ENCODE measurements around the gene C13orf46.

The C13orf46 gene

DNA sequence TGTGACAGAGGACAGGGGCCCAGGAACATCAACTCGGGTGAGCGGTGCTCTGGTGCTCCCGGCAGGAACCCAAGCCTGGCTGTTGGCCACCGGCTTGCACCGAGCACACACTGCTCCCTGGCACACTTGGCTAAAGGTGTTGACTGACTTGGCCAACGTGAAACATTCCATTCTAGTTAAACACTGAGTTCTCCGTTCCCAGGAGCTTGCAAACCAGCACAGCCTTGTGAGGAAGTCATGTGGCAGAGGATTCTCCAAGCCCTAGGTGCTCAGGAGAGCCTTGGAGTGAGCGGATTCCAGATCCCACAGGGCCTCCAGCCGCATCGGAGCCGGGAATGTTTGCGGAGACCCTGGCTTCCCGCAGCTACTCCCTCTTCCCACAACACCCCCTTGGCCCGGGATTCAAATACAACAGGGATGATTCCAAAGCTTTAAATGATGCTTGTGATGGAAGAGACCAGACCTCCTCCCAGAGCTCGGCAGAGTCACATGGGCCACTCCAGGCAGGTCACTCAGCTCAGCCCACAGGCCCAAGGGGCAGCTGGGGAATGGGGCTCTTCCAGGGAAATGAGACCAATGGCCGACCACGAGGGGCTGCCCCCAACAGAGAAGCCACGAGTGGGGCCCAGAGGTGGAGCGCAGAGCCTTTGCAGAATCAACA lies 2.9 kb downstream of the C13orf46 start:
- DNase-seq (ENCODE audit: low read depth): no peak

DNA sequence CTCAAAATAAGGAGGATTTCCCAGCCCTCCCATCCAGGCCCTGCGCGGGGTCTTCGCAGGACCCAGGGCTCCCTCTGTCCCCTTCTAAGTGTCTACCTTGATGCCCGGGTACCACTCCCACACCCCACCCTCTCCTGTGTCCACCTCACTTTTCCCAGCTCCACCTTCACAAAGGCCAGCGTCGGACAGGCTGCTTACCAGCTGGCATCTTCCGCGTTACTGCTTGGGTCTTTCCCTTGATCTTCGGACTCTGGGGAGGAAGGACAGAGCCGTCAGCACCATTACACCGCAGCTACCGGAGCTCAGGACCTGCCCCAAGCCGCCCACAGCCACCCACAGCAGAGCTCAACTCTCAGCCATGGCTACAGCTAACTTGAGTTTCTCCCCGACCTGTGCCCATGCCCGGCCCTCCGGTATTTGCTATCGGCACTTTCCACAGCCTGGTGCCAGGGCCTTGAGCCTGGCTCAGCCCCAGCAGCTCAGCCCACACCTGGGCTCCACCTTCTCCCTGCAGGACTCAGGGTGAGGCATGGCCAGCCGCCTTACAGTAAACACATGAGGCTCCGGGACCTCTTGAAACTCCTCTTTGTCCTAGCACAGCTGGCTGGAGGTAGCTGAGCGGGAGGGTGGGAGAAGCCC lies 3.8 kb downstream of the C13orf46 start:
- DNase-seq (ENCODE audit: low read depth): no peak

DNA sequence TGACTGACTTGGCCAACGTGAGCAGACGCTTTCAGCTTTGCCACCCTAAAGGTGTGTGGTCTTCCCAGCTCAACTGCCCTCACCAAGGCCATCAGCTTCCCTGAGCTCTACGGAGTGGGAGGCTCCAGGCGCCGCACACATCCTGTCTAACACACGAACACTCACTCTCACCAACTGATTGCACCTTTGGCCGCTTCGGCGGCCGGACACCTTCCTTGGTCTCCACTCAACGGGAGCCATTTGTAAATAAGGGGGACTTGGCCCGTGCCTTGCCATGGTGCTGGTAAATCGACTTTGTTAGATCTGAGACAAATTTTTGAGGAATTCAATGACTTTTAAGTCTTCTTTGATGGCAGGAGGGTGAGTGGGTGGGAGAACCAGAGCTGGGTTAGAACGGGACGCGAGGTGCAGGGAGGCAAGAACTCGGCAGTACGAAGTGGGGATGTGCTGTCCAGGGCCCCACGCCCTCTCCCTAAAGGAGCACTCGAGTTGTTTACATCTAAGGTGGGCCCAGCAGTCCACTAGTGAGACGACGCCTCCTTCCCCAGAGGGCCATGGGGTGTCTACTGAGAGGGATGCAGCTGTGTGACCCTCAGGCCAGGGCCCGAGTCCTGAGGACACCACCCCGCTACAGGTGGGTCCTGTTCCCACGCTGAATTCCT lies 4.4 kb downstream of the C13orf46 start:
- no peak for DNase-seq (ENCODE audit: low read depth)

DNA sequence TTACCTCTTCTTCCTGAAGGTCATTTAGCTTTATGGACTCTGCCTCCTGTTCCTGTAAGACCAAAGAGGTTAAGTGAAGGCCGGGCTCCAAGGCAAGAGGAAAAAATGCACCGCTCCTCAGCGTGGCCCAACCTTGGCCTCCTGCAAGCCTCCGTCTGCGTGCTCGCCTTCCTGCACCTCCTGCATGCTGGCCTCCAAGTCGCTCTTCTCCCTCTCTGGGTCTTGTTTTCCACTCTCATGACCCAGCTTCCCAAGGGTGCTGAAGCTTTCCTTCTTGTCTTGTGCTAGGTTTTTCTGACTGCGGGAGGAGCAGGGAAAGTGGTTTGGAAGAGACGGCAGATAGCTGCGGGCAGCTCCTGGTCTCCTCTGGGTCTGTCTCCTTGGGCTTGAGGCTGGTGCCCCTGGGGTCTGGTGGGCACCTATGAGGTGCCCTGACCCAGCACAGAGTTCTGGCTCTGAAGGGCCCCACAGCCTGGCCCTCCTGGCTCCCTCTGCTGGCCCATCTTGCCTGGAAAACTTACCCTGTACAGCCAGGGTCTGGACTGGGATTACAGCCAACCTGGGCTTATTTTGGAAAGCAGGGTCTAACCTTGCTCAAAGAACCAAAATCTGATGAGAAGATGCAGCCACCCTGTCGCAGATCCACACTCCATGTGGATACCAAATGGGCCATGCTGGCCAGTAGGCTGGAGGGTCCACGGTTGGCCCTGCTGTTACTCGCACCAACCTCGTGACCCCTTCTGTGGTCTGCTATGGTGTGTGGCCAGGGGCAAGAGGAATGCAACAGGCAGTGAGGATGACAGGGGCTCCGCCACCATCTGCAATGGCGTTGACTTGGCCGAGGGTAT lies 5.2 kb downstream of the C13orf46 start:
- DNase-seq (ENCODE audit: low read depth): no peak

DNA sequence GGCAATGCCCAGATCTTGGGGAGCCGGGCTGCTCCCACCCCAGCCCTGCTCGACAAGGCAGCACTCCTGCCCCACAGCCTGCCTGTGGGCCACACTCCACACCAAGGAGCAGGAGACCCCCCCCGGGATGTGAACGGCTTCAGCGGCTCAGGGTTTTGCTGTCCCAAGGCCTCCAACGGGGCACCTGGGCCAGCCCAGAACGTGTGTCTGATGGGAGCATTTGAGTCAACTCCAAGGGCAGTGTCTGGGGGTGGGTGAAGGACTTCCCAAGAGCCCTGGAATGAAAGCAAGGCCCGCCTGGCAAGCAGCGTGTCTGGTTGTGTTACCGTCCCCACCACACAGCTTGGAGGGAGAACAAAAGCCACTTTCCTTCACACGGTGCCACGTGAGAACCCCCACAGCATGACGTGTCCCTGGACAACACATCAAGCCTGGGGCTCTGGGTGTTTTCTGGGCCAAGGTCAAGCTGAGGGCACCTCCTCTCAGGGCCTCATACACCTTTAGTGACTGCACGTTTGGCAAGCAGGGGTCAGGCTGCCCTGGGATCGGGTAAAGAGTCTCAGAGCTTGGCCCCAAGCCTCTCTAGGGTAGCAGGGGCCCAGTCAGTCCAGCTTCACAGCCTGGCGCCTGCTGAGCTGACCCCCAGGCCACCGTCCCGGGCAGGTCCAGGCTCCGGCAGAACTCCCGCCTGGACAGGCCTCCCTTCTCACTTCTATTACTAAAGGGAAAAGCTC lies 6.0 kb downstream of the C13orf46 start:
- no peak for DNase-seq (ENCODE audit: low read depth)

DNA sequence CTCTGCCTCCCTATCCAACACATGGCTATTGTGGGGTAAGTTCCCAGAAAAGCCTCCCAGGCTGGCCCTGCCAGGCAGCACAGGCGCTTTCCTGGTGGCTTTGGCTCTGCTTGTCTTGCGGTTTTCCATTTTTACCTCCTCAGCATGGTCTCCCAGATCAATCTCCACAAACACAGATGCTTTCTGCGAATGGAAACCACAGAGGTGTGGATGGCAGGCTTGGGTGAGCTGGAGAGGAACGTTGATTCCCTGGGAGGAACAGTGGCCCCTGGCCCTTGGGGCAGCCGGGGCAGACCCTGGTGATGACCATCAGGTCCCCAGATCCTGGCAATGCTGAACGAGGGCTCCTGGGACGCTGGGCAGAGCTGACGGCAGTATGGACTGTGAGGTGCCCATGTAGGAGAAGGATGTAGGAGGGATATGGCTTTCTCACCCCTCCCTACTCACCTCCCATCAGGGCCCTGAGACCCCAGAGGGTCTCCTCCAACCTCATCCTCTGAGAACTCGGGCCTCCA lies 6.6 kb downstream of the C13orf46 start:
- no peak for DNase-seq (ENCODE audit: low read depth)

DNA sequence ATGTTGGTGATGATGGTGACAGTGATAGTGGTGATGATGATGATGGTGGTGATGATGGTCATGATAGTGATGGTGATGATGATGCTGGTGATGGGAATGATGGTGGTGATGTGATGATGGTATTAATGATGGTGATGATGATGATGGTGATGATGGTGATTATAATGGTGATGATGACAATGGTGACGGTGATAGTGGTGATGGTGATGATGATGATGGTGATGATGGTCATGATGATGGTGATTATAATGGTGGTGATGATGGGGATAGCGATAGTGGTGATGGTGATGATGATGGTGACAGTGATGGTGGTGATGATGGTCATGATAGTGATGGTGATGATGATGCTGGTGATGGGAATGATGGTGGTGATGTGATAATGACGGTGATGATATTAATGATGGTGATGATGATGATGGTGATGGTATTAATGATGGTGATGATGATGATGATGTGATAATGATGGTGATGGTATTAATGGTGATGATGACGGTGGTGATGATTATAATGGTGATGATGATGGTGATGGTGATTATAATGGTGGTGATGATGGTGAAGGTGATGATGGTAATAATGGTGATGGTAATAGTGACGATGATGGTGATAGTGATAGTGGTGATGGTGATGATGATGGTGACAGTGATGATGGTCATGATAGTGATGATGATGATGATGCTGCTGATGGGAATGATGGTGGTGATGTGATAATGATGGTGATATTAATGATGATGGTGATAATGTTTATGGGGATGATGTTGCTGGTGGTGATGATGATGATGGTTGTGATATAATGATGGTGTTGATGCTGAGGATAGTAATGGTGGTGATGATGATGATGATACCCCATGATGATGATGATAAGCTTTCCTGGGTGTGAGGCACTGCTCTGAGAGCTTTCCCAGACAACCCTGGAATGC lies 7.7 kb downstream of the C13orf46 start:
- DNase-seq (ENCODE audit: low read depth): no peak

DNA sequence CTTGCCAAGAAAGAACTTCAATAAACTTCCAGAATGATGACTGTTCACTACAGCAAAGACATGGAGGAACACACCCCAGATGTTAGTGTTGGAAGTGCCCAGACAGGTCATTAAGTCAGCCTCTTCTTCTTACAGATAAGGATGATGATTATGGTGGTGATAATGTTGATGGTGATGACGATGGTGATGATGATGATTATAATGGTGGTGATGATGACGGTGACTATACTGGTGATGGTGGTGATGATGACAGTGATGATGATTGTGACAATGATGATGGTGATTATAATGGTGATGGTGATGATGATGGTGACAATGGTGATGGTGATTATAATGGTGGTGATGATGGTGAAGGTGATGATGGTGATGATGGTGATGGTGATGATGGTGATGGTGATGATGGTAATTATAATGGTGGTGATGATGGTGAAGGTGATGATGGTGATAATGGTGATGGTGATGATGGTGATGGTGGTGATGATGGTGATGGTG lies 8.4 kb downstream of the C13orf46 start:
- no peak for DNase-seq (ENCODE audit: low read depth)

DNA sequence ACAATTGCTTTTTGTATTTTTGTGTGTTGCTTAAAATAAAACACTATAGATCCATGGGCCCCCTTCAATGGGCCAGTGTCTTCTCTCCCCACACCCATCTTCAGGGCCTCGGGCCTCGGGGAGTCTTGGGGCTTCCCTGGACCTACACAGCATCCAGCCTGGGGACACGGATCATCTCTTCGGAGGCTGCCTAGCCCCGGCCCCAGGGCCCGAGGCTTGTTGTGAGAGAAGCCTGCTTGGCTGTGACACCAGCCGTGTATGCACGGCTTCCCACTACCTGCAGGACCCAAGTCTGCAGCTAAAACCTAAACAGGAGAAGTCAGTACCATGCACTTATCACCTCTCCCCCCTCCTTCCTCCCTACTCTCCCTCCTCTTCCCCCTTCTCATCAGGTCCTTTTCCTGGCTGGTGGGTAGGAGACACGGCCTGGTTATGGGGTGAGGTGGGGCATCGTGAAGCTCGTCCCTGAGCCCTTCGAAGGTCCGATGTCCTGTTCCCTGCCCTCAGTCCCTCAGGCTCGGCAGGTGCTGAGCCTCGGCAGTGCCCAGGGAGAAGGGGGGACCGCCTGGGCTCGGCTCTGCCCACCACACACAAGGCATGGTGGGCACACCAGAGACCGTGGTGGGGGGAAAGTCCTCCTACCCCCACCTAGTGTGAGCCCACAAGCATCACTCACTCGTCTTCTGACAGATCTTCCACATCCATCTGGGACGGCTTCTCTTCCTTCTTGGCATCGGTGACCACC lies 9.5 kb downstream of the C13orf46 start:
- no peak for DNase-seq (ENCODE audit: low read depth)

DNA sequence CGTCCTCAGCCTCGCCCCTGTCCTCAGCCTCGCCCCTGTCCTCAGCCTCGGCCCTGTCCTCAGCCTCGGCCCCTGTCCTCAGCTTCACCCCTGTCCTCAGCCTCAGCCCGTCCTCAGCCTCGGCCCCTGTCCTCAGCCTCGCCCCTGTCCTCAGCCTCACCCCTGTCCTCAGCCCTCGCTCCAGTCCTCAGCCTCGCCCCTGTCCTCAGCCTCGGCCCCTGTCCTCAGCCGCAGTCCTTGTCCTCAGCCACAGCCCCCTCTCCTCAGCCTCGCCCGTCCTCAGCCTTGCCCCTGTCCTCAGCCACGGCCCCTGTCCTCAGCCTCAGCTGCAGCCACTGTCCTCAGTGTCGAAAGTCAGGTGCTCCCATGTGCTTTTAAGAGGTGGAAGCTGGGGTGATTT lies 10.5 kb downstream of the C13orf46 start:
- no peak for DNase-seq (ENCODE audit: low read depth)

DNA sequence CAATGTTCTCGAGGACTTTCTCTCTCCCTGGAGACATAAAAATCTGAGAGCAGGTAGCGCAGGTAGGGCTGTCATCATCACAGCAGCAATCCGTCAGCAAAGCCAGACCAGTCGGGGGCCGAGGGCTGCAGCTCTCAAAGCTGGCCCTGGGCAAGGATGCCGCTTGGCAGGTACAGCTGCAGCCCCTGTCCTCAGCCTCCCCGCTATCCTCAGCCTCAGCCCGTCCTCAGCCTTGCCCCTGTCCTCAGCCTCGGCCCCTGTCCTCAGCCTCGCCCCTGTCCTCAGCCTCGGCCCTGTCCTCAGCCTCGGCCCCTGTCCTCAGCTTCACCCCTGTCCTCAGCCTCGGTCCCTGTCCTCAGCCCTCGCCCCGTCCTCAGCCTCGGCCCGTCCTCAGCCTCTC lies 10.9 kb downstream of the C13orf46 start:
- no peak for DNase-seq (ENCODE audit: low read depth)

DNA sequence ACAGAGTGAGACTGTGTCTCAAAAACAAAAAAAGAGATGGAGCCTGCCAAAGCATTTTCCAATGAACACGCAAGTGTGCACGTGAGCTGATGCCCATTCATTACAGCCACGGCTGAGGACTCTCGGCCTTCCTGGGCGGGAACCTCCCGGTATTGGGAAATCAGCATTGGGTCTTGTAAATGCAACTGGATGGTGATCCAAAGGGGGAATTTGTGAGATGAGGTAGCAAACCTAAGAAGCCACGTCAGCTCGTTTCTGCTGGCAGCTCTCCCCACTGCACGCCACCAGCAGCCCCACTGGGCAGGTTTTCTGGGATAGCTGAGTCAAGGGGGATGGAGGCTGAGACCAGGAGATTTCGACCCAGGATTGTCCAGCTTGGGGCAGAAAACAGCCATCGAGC lies 11.5 kb downstream of the C13orf46 start:
- DNase-seq (ENCODE audit: low read depth): no peak

DNA sequence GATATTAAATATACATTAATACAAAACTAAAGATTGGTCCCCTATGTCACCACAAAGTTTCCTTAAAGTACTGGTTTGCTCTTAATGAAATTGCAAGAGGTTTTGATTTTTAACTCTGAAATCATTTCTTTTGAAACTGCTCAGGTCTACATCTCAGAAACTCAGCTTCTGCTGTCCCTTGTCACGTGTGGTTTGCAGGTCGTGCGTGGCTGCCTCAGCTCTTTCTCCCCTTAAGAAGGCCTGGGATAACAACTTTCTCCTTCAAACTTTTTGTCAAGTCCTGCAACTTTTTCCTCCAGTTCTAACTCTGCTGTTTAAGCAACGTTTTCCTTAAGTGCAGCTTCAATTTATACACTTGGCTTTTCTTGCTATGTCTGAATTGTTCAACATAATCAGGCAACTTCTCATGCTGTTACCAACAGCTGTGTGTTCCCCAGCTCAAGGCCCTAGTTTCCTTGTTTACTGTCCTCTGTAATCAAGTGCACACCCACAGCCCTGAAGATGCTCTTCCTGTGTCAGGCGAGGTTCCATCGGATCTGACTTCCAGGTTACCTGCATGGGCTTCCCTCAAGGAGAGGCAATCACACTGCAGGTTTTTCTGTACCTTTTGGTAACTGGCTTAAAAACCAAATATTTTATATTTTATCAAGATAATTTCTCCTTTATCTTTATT lies 13.5 kb downstream of the C13orf46 start:
- no peak for DNase-seq (ENCODE audit: low read depth)

DNA sequence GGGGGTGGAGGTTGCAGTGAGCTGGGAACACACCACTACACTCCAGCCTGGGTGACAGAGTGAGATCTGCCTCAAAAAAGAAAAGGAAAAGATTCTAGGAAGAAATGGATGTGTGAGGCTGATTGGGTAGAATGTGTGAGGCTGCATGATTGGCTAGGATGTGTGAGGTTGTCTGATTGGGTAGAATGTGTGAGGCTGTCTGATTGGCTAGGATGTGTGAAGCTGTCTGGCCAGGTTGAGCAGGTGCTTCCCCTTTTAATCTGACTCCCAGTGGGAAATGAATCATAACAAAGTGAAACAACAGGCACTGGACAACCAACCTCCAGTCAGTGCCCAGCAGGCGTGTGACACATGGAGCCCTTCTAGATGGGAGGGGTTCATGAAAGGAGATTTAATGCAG lies 14.7 kb downstream of the C13orf46 start:
- no peak for DNase-seq (ENCODE audit: low read depth)

DNA sequence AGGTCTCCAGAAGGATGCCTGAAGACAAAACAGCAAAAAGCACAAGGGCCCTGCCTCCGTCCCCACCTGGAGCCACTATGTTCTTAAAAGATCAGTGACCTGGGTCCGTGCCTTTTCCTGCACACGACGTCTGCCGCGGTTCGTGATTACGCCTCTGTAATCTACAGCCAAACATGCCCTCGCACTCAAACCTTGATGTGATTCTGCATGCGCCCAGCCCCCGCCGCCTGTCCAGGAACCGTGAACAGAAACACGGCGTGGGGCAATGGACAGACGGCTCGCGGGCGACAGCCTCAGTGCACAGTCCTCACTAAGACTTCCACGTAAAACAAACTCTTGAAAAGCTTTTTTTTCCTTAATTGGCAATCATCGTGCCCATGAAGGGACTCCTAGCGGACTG lies 15.5 kb downstream of the C13orf46 start:
- no peak for DNase-seq (ENCODE audit: low read depth)

DNA sequence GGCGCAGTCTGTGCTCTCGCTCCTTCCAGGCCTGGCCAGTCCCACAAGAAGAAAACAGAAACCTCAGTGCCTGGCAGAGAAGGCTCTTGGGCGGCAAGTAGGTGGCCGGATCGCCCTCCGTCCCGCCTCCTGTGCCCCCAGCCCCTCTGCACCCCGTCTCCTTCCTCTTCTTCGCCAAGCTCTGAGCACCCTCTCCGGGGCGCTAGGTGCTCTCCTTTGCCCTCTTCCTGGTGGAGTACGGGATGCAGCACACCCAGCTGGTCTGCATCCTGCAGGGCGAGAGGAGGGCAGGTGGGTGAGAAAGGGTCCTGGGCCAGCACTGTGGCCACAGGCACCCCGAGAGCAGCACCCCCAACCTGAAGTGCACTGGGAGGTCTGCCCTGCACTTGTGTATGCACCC lies 17.3 kb downstream of the C13orf46 start:
- no peak for DNase-seq (ENCODE audit: low read depth)

DNA sequence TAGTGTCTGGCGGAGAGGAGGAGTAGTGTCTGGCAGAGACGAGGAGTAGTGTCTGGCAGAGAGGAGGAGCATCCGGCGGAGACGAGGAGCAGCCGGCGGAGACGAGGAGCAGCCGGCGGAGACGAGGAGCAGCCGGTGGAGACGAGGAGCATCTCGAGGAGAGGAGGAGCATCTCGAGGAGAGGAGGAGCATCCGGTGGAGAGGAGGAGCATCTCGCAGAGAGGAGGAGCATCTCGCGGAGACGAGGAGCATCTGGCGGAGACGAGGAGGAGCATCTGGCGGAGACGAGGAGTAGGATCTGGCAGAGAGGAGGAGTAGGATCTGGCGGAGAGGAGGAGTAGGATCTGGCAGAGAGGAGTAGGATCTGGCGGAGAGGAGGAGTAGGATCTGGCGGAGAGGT lies 18.2 kb downstream of the C13orf46 start:
- no peak for DNase-seq (ENCODE audit: low read depth)

DNA sequence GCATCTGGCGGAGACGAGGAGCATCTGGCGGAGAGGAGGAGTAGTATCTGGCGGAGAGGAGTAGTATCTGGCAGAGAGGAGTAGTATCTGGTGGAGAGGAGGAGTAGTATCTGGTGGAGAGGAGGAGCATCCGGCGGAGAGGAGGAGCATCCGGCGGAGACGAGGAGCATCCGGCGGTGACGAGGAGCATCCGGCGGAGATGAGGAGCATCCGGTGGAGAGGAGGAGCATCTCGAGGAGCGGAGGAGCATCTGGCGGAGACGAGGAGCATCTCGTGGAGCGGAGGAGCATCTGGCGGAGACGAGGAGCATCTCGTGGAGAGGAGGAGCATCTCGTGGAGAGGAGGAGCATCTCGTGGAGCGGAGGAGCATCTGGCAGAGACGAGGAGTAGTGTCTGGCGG lies 18.6 kb downstream of the C13orf46 start:
- DNase-seq (ENCODE audit: low read depth): no peak

Measured in activated T-cell treated with anti-CD3 and anti-CD28 coated beads for 1 hour (primary cell).